SK-N-MC (cell line): ENCODE results near the gene NOD2.

Source experiments
- EZH2 ChIP-seq: fragments of 200-600 bp; sonication (generic); IDR thresholded peaks from one replicate; pipeline ENCODE4 v1.6.1; 2017; ENCODE audit warnings: antibody characterized with exemption
- POLR2AphosphoS5 ChIP-seq: IDR thresholded peaks from 2 replicates; pipeline ENCODE4 v1.6.1; 2012; ENCODE audit warnings: mild to moderate bottlenecking, low read depth, low read length, borderline replicate concordance

DNA sequence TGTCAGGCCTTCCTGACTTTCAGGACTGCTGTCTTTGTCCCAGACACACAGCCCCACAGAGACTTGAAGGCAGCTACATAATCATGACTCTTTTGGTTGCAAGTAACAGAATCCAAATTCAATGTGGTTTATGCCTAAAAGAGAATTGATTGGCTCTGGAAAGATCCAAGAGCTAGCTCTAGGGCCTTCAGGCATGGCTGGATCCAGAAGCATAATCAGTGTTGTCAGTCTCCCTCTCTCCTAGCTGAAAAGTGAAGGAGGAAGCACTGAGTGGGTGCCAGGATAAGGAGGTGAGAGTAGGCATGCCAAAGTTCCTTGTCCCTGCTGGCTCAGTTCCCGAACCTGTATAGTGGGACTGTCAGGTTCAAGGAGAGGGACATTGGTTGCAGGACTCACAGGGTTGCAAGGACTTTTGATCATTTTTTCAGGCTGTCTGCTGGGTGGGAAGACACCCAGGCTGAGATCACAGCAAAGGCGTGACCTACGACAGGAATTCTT, 37.8 kb upstream of the NOD2 start:
- TF ChIP-seq EZH2, result no peak
- no peak for TF ChIP-seq POLR2AphosphoS5
